Neutrophil (primary cell): ENCODE data around the gene AGAP1.

Source experiments
- H3K27ac ChIP-seq: fragments of 200-600 bp; sonication (generic); 2 replicates; pipeline ENCODE4 v1.5.1; 2016; ENCODE audit warnings: mild to moderate bottlenecking, moderate library complexity
- H3K27me3 ChIP-seq: fragments of 200-600 bp; sonication (generic); 2 replicates; pipeline ENCODE4 v1.6.0; 2016; ENCODE audit warnings: mild to moderate bottlenecking
- H3K36me3 ChIP-seq: fragments of 200-600 bp; sonication (generic); 2 replicates; pipeline ENCODE4 v1.5.1; 2017
- H3K4me1 ChIP-seq, 2 experiments: fragments of 200-600 bp in 1 of 2; sonication (generic) in 1 of 2; 1 replicate in 1 of 2; 2 replicates in 1 of 2; pipeline versions ENCODE4 v1.5.1 to v1.6.1; 2013 to 2016; ENCODE audit warnings: low read depth in 1 of 2, low read length in 1 of 2, mild to moderate bottlenecking in 1 of 2, moderate library complexity in 1 of 2; ENCODE audit not compliant: control insufficient read depth in 1 of 2, insufficient read depth in 1 of 2
- H3K4me3 ChIP-seq, 2 experiments: fragments of 200-600 bp in 1 of 2; sonication (generic) in 1 of 2; 1 replicate in 1 of 2; 2 replicates in 1 of 2; pipeline ENCODE4 v1.5.1; 2013 to 2016; ENCODE audit warnings: low read depth in 1 of 2, low read length in 1 of 2, mild to moderate bottlenecking in 1 of 2, moderate library complexity in 1 of 2
- H3K9me3 ChIP-seq: fragments of 200-600 bp; sonication (generic); 2 replicates; pipeline ENCODE4 v1.5.1; 2016
- CTCF ChIP-seq: fragments of 200-600 bp; sonication (generic); IDR thresholded peaks from 2 replicates; pipeline ENCODE4 v1.5.1; 2016; ENCODE audit warnings: antibody characterized with exemption

AGAP1 gene

GRCh38 chr2:236161082-236161462, 667.2 kb downstream of the AGAP1 start:
- Histone ChIP-seq H3K36me3 (no peaks in the 10 kb centered on the region), H3K4me3 (no peak overlapping the region), H3K4me1 (no peaks in the 10 kb centered on the region), H3K9me3 (no peaks in the 10 kb centered on the region), H3K27ac (no peak overlapping the region), H3K27me3 (peaks cover 100% of the 10 kb centered on the region)
- TF ChIP-seq CTCF, result no peak

GRCh38 chr2:236161531-236161930, 667.7 kb downstream of the AGAP1 start:
- Histone ChIP-seq H3K4me3 (no peak overlapping the region), H3K27ac (no peak overlapping the region), H3K9me3 (no peaks in the 10 kb centered on the region), H3K4me1 (no peaks in the 10 kb centered on the region), H3K36me3 (no peaks in the 10 kb centered on the region), H3K27me3 (peaks cover 100% of the 10 kb centered on the region)
- TF ChIP-seq CTCF, result no peak

GRCh38 chr2:236162031-236162845, 668.4 kb downstream of the AGAP1 start:
- H3K27ac ChIP-seq, result no peak overlapping the region
- no peaks in the 10 kb centered on the region for H3K9me3 ChIP-seq
- no peak for TF ChIP-seq CTCF
- H3K27me3 ChIP-seq, result peaks cover 100% of the 10 kb centered on the region
- H3K4me1 ChIP-seq, result no peaks in the 10 kb centered on the region
- H3K36me3 ChIP-seq, result no peaks in the 10 kb centered on the region
- H3K4me3 ChIP-seq, result no peak overlapping the region

- TF ChIP-seq CTCF, result no peak
- Histone ChIP-seq H3K36me3 (no peaks in the 10 kb centered on the region), H3K4me1 (peaks cover 0 to under 1% of the 10 kb centered on the region in 2 experiments), H3K9me3 (no peaks in the 10 kb centered on the region), H3K4me3 (no peak overlapping the region), H3K27ac (no peak overlapping the region), H3K27me3 (peaks cover 100% of the 10 kb centered on the region)
Measured at GRCh38 chr2:236162882-236163470, 669.1 kb downstream of the AGAP1 start.

GRCh38 chr2:236163471-236164200, 669.8 kb downstream of the AGAP1 start:
- H3K4me3 ChIP-seq, result no peak overlapping the region
- H3K27ac ChIP-seq, result no peak overlapping the region
- H3K4me1 ChIP-seq, result peaks cover 0 to 6% of the 10 kb centered on the region in 2 experiments
- H3K27me3 ChIP-seq, result peaks cover 100% of the 10 kb centered on the region
- TF ChIP-seq CTCF, result no peak
- no peaks in the 10 kb centered on the region for H3K36me3 ChIP-seq
- H3K9me3 ChIP-seq, result no peaks in the 10 kb centered on the region
